ENCODE results near the gene SULT2B1. TPM values are rescaled to one million over a fixed set of nuclear protein-coding genes. Genes with fewer than 3 reads are reported as not detected.
A peak's percentile ranks its signal among the peaks of the same experiment; 100 is the strongest.

Gene SULT2B1
- total and polyA plus RNA-seq, 4 donors: 2.1 TPM; not detected in 3

DNA sequence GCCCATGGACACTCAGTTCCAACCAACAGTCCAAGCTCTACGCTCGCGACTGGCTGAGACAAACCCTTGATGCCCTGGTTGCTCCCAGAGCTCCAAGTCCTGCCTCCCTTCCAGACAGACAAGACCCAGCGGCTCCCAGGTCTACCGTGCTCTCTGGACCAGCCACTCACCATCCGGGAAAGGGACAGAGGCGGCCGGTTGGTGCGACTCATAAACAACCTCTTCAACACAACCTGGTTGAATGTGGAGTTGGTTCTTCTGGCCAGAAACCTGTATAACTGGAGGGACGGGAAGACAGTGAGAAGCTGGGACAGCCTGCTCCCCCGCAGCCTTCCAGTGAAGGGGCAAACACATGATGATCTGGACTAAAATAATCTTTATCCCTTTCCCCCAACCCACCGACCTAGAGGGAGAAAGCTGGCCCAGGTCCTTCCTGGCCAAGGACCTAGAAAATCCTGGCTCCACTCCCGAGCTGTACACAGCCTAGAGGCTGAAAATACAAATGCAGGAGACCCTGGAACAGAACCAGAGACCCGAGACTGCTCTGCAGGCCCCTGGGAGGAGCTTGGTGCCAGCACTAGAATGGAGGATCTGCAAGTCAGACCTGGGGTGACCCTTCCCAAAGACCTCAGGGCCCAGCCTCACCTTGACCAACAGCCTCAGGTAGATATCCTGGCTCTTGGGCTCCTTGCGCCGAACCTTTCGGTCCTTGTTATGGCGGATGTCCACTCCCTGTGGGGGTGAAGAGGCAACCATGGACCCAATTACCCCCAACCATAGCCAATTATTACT, 65.4 kb downstream of the SULT2B1 start:
- Histone ChIP-seq H3K4me3 (ENCODE audit: low read length in 2 of 2) (no peak overlapping the region), H3K27ac (ENCODE audit: low read depth in 1 of 2, low read length in 2 of 2) (no peak overlapping the region), H3K4me1 (ENCODE audit: control insufficient read depth in 1 of 2, insufficient read depth in 2 of 2, low read length in 2 of 2) (no peaks in the 10 kb centered on the region), H3K27me3 (ENCODE audit: control insufficient read depth in 1 of 2, insufficient read depth in 2 of 2, low read length in 1 of 2) (no peaks in the 10 kb centered on the region), H3K36me3 (ENCODE audit: control insufficient read depth in 1 of 2, insufficient read depth in 2 of 2, low read length in 1 of 2) (peaks cover 0 to 10% of the 10 kb centered on the region in 2 donors), H3K9me3 (ENCODE audit: control insufficient read depth, low read length) (no peaks in the 10 kb centered on the region)
- intact Hi-C loops (cut with DNase I): no loop called here
- ATAC-seq (ENCODE audit: low FRiP score) (no peak), DNase-seq (no peak)
- WGBS, 2 donors: 55 to 56% methylated on average over 18 of the region's 18 CpGs

- no peak for ATAC-seq (ENCODE audit: low FRiP score)
- intact Hi-C loops (cut with DNase I): no loop called here
- H3K27ac ChIP-seq (ENCODE audit: low read depth in 1 of 2, low read length in 2 of 2): peak overlapping the region in 1 of 2 donors; percentile 42
Observed at GRCh38 chr19:48618278-48618915, 66.4 kb downstream of the SULT2B1 start.

DNA sequence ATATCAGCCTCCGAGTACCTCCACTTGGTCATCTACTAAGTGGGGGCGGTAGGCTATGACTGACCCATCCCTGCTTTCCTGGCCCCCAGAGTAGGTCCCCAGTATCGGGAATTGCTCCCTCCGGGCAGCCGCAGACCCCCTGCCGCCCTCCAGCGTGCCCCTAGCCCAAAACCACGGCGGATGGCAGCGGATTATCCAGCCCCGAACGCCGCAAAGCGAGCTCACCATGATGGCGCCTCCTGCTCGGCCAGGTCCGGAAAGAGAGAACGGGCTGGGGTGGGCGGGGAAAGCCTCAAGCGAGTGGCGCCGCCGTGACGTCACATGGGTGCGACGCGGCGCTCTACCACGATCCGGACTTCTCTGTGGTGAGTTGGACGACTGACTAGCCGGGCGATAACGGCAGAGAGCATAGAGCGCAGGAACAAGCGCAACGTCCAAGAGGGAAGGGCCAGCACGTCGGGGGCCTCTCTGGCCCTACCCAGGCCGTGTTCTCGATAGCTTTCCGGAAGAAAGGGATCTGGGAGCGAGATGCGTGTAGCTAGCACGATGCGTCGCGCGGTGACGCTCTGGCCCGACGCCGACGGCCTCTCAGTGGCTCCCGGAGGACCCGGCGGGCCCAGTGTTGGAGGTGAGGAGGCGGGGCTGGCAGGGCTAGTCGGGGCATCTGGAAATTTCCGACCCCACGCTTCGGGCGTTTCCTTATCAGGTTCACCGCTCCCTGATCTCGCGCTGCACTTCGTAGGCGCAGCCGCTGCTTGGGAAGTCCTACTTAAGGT, 67.1 kb downstream of the SULT2B1 start, which contains the start of the genes RPL18 and SPHK2:
TSS of gene RPL18 (minus strand) at position 263 of the 776 bp plus-strand sequence. CDS start at position 228, 35 bp downstream.
TSS of gene SPHK2 (plus strand) at position 591 of the 776 bp plus-strand sequence. CDS start 1,009 bp downstream, outside the sequence.
- Histone ChIP-seq H3K4me1 (ENCODE audit: control insufficient read depth in 1 of 2, insufficient read depth in 2 of 2, low read length in 2 of 2) (no peaks in the 10 kb centered on the region), H3K27ac (ENCODE audit: low read depth in 1 of 2, low read length in 2 of 2) (peak within 1 kb of the TSS; percentile 50 to 92), H3K27me3 (ENCODE audit: control insufficient read depth in 1 of 2, insufficient read depth in 2 of 2, low read length in 1 of 2) (no peaks in the 10 kb centered on the region), H3K9me3 (ENCODE audit: control insufficient read depth, low read length) (no peaks in the 10 kb centered on the region), H3K4me3 (ENCODE audit: low read length in 2 of 2) (peak within 1 kb of the TSS; percentile 81 to 87), H3K36me3 (ENCODE audit: control insufficient read depth in 1 of 2, insufficient read depth in 2 of 2, low read length in 1 of 2) (peaks cover 0 to 10% of the 10 kb centered on the region in 2 donors)
- ATAC-seq (ENCODE audit: low FRiP score): peak; percentile 95
- DNase-seq: peak; percentile 99
- WGBS, 2 donors: 0% methylated on average over 68 to 69 of the region's 69 CpGs
- intact Hi-C loops (cut with DNase I): no loop called here

More at GRCh38 chr19:48618278-48618915, 66.4 kb downstream of the SULT2B1 start:
- Histone ChIP-seq H3K27me3 (ENCODE audit: control insufficient read depth in 1 of 2, insufficient read depth in 2 of 2, low read length in 1 of 2) (no peaks in the 10 kb centered on the region), H3K36me3 (ENCODE audit: control insufficient read depth in 1 of 2, insufficient read depth in 2 of 2, low read length in 1 of 2) (peaks cover 0 to 10% of the 10 kb centered on the region in 2 donors), H3K4me1 (ENCODE audit: control insufficient read depth in 1 of 2, insufficient read depth in 2 of 2, low read length in 2 of 2) (no peaks in the 10 kb centered on the region), H3K4me3 (ENCODE audit: low read length in 2 of 2) (peak overlapping the region; percentile 81 to 87), H3K9me3 (ENCODE audit: control insufficient read depth, low read length) (no peaks in the 10 kb centered on the region)
- WGBS, 2 donors: 1% methylated on average over 18 of the region's 18 CpGs
- peak in 1 of 2 donors; percentile 79 for DNase-seq

- intact Hi-C loops (cut with DNase I): no loop called here
- no peaks in the 10 kb centered on the region for H3K9me3 ChIP-seq (ENCODE audit: control insufficient read depth, low read length)
- no peaks in the 10 kb centered on the region for H3K4me1 ChIP-seq (ENCODE audit: control insufficient read depth in 1 of 2, insufficient read depth in 2 of 2, low read length in 2 of 2)
- peak overlapping the region; percentile 50 to 92 for H3K27ac ChIP-seq (ENCODE audit: low read depth in 1 of 2, low read length in 2 of 2)
- 30% methylated on average over 6 of the region's 6 CpGs for WGBS, 2 donors
- no peaks in the 10 kb centered on the region for H3K27me3 ChIP-seq (ENCODE audit: control insufficient read depth in 1 of 2, insufficient read depth in 2 of 2, low read length in 1 of 2)
- H3K4me3 ChIP-seq (ENCODE audit: low read length in 2 of 2): peak overlapping the region; percentile 43 to 59
- DNase-seq (no peak), ATAC-seq (ENCODE audit: low FRiP score) (no peak)
- H3K36me3 ChIP-seq (ENCODE audit: control insufficient read depth in 1 of 2, insufficient read depth in 2 of 2, low read length in 1 of 2): peaks cover 0 to 10% of the 10 kb centered on the region in 2 donors
Observed at GRCh38 chr19:48619692-48620585, 68.0 kb downstream of the SULT2B1 start.

DNA sequence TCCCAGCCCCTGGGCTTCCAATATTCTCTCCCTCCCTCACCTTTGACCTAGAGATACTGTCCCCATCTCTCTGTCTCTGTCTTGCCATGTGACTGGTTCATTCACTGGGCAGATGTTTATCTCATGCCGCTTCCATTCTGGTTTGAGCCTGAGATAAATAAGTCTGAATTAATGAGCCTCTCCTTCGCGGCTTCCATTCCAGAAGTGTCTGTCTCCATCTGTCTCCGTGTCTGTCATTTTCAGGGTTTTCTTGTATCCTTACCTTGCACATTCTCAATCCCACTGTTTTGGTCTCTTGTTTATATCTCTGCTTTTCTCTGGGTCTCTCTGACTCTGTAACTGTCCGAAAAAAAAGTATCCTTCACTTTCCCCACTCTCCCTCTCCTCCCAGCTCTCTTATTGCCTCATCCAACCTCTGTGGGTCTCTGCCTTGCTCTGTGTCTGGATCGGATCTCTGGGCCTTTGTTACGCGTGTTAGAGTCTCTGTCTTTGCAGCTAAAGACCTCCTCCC, 71.6 kb downstream of the SULT2B1 start:
- peak overlapping the region in 1 of 2 donors; percentile 74 for H3K27ac ChIP-seq (ENCODE audit: low read depth in 1 of 2, low read length in 2 of 2)
- no peaks in the 10 kb centered on the region for H3K36me3 ChIP-seq (ENCODE audit: control insufficient read depth in 1 of 2, insufficient read depth in 2 of 2, low read length in 1 of 2)
- WGBS, 2 donors: 14% methylated on average over 8 of the region's 8 CpGs
- H3K9me3 ChIP-seq (ENCODE audit: control insufficient read depth, low read length): no peaks in the 10 kb centered on the region
- no peak for DNase-seq
- ATAC-seq (ENCODE audit: low FRiP score): no peak
- peak overlapping the region in 1 of 2 donors; percentile 38 for H3K4me3 ChIP-seq (ENCODE audit: low read length in 2 of 2)
- H3K4me1 ChIP-seq (ENCODE audit: control insufficient read depth in 1 of 2, insufficient read depth in 2 of 2, low read length in 2 of 2): no peaks in the 10 kb centered on the region
- H3K27me3 ChIP-seq (ENCODE audit: control insufficient read depth in 1 of 2, insufficient read depth in 2 of 2, low read length in 1 of 2): no peaks in the 10 kb centered on the region
- intact Hi-C loops (cut with DNase I): no loop called here

GRCh38 chr19:48624067-48624594, 72.2 kb downstream of the SULT2B1 start:
- no peaks in the 10 kb centered on the region for H3K9me3 ChIP-seq (ENCODE audit: control insufficient read depth, low read length)
- ATAC-seq (ENCODE audit: low FRiP score): peak; percentile 93
- H3K4me3 ChIP-seq (ENCODE audit: low read length in 2 of 2): peak overlapping the region; percentile 35 to 54

GRCh38 chr19:48624791-48625723, 73.1 kb downstream of the SULT2B1 start:
- H3K4me3 ChIP-seq (ENCODE audit: low read length in 2 of 2): peak overlapping the region; percentile 35 to 54
- H3K4me1 ChIP-seq (ENCODE audit: control insufficient read depth in 1 of 2, insufficient read depth in 2 of 2, low read length in 2 of 2): no peaks in the 10 kb centered on the region
- intact Hi-C loops (cut with DNase I): no loop called here
- H3K27me3 ChIP-seq (ENCODE audit: control insufficient read depth in 1 of 2, insufficient read depth in 2 of 2, low read length in 1 of 2): no peaks in the 10 kb centered on the region
- no peak overlapping the region for H3K27ac ChIP-seq (ENCODE audit: low read depth in 1 of 2, low read length in 2 of 2)
- no peaks in the 10 kb centered on the region for H3K9me3 ChIP-seq (ENCODE audit: control insufficient read depth, low read length)
- H3K36me3 ChIP-seq (ENCODE audit: control insufficient read depth in 1 of 2, insufficient read depth in 2 of 2, low read length in 1 of 2): no peaks in the 10 kb centered on the region
- 53 to 58% methylated on average over 23 to 24 of the region's 24 CpGs for WGBS, 2 donors
- DNase-seq: peak in 1 of 2 donors; percentile 73
- ATAC-seq (ENCODE audit: low FRiP score): no peak

More at GRCh38 chr19:48624067-48624594, 72.2 kb downstream of the SULT2B1 start:
- Histone ChIP-seq H3K36me3 (ENCODE audit: control insufficient read depth in 1 of 2, insufficient read depth in 2 of 2, low read length in 1 of 2) (no peaks in the 10 kb centered on the region), H3K27ac (ENCODE audit: low read depth in 1 of 2, low read length in 2 of 2) (peak overlapping the region in 1 of 2 donors; percentile 74), H3K4me1 (ENCODE audit: control insufficient read depth in 1 of 2, insufficient read depth in 2 of 2, low read length in 2 of 2) (no peaks in the 10 kb centered on the region), H3K27me3 (ENCODE audit: control insufficient read depth in 1 of 2, insufficient read depth in 2 of 2, low read length in 1 of 2) (no peaks in the 10 kb centered on the region)
- intact Hi-C loops (cut with DNase I): no loop called here
- 0 to 1% methylated on average over 40 of the region's 40 CpGs for WGBS, 2 donors
- peak; percentile 99 for DNase-seq

All from aorta (tissue), 5 donors.